Suprapubic skin (tissue), 4 donors: Measurements from ENCODE around the gene MLST8. TPM values are rescaled to one million over a fixed set of nuclear protein-coding genes. Genes with fewer than 3 reads are reported as not detected.

Source experiments
- DNase-seq, 2 donors: peaks; one replicate each; pipeline ENCODE4 v3.0.0-alpha.2; 2019; ENCODE audit warnings: low spot score in 2 of 2
- H3K27ac ChIP-seq: fragments of 200-600 bp; sonication (generic); one replicate; pipeline ENCODE4 v1.5.1; 2019
- H3K27me3 ChIP-seq: fragments of 200-600 bp; sonication (generic); one replicate; pipeline ENCODE4 v1.5.1; 2019
- H3K36me3 ChIP-seq: fragments of 200-600 bp; sonication (generic); one replicate; pipeline ENCODE4 v1.5.1; 2019
- H3K4me1 ChIP-seq: fragments of 200-600 bp; sonication (generic); one replicate; pipeline ENCODE4 v1.5.1; 2019
- H3K4me3 ChIP-seq: fragments of 200-600 bp; sonication (generic); one replicate; pipeline ENCODE4 v1.5.1; 2019; ENCODE audit warnings: mild to moderate bottlenecking
- H3K9me3 ChIP-seq: fragments of 200-600 bp; sonication (generic); one replicate; pipeline ENCODE4 v1.5.1; 2019
- EP300 ChIP-seq: sonication (generic); formaldehyde crosslinking; IDR thresholded peaks from one replicate; pipeline ENCODE4 v1.6.1; 2017; ENCODE audit warnings: antibody characterized with exemption
- POLR2A ChIP-seq, 2 donors: fragments of 450-650 bp; IDR thresholded peaks; one replicate each; pipeline ENCODE4 v1.6.1; 2017; ENCODE audit warnings: antibody characterized with exemption in 2 of 2, mild to moderate bottlenecking in 2 of 2, moderate library complexity in 2 of 2
- POLR2AphosphoS5 ChIP-seq, 3 donors: sonication (generic); formaldehyde crosslinking; IDR thresholded peaks; one replicate each; pipeline ENCODE4 v1.6.1; 2017; ENCODE audit warnings: antibody characterized with exemption in 3 of 3
- WGBS: methylation state at CpG from one replicate; pipeline ENCODE4 v1.1.5; 2018; 5-methylcytosine and 5-hydroxymethylcytosine counted together
- total RNA-seq, 4 donors: library from RNA; depleted of rRNA; stranded (reverse); fragments of >200 nt; gene quantifications; one replicate each; pipeline ENCODE4 v1.1.0, GENCODE V29; 2016
- TF ChIP-seq, protein P1 (sequence below), 2 donors: fragments of 200-600 bp in 1 of 2; fragments of 450-650 bp in 1 of 2; sonication (generic) in 1 of 2; IDR thresholded peaks; one replicate each; pipeline ENCODE4 v1.5.1; 2016 to 2019; ENCODE audit warnings: antibody characterized with exemption in 2 of 2, mild to moderate bottlenecking in 1 of 2, moderate library complexity in 1 of 2

MLST8 gene
- total RNA-seq, 4 donors from 2014 or later = 52.3 to 69.5 (median 55.1) TPM

DNA sequence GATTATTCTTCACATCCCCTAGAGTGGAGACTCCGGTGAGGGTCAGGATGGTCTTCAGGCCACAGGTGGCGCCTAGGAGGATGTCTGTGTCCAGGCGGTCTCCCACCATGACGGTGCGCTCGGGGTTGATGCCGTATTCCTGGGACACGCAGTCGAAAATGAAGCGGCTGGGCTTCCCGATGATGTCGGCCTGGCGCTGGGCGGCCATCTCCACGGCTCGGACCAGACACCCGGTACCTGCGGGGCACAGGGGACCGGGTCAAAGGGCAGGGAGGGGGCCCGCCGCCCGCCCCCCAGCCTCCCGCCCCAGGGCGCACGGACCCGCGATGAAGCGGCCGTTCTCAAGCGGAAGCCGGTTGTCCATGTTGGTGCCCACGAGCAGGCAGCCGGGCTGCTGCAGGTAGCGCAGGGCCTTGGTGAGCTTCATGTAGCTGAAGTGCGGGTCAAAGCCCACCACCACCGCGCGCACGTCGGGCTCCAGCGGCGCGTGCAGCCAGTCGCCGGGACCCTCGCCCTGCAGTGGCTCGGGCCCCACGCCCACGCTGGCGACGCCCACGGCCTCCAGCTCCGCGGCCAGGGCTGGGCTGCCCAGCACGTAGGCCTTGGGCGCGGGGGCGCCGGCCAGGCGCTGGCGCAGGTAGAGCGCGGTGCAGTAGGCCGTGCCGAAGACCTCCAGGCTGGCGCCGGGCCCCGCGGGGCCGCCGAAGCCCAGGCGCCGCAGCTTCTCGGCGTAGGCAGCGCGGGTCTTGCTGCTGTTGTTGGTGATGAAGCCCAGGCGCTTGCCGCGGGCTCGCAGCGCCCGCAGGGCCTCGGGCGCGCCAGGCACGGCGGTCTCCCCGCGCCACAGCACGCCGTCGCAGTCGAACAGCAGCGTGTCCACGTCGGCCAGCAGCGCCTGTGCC, 8.8 kb downstream of the MLST8 start:
- DNase-seq = no peak
- no peaks in the 10 kb centered on the region for H3K9me3 ChIP-seq
- peaks cover 12% of the 10 kb centered on the region for H3K36me3 ChIP-seq
- H3K4me3 ChIP-seq = peak overlapping the region; percentile 90
- peak overlapping the region; percentile 82 for H3K27ac ChIP-seq
- peak in 1 of 2 donors; percentile 32 for TF ChIP-seq POLR2A (IDR thresholded peaks at IDR 0.05)
- TF ChIP-seq, protein P1, sequence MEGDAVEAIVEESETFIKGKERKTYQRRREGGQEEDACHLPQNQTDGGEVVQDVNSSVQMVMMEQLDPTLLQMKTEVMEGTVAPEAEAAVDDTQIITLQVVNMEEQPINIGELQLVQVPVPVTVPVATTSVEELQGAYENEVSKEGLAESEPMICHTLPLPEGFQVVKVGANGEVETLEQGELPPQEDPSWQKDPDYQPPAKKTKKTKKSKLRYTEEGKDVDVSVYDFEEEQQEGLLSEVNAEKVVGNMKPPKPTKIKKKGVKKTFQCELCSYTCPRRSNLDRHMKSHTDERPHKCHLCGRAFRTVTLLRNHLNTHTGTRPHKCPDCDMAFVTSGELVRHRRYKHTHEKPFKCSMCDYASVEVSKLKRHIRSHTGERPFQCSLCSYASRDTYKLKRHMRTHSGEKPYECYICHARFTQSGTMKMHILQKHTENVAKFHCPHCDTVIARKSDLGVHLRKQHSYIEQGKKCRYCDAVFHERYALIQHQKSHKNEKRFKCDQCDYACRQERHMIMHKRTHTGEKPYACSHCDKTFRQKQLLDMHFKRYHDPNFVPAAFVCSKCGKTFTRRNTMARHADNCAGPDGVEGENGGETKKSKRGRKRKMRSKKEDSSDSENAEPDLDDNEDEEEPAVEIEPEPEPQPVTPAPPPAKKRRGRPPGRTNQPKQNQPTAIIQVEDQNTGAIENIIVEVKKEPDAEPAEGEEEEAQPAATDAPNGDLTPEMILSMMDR (IDR thresholded peaks at IDR 0.05) = no peak
- peaks cover 36% of the 10 kb centered on the region for H3K4me1 ChIP-seq
- WGBS = 4% methylated on average over 10 of the region's 98 CpGs
- H3K27me3 ChIP-seq = no peaks in the 10 kb centered on the region

GRCh38 chr16:2214719-2214968, 9.4 kb downstream of the MLST8 start, which contains the start of gene PGP:
TSS of gene PGP (minus strand) at chr16:2214840. CDS start at chr16:2214777, 63 bp downstream.
- Histone ChIP-seq H3K36me3 (peaks cover 6% of the 10 kb centered on the region), H3K4me1 (peaks cover 36% of the 10 kb centered on the region), H3K27me3 (no peaks in the 10 kb centered on the region), H3K9me3 (no peaks in the 10 kb centered on the region), H3K27ac (peak within 1 kb of the TSS; percentile 84), H3K4me3 (peak within 1 kb of the TSS; percentile 90)
- TF ChIP-seq EP300 (no peak), POLR2A (IDR thresholded peaks at IDR 0.05) (peak in 1 of 2 donors; percentile 10), POLR2AphosphoS5 (IDR thresholded peaks at IDR 0.05) (no peak)
- TF ChIP-seq, protein P1 (IDR thresholded peaks at IDR 0.05) = no peak
- no peak for DNase-seq
- no CpG with 5 or more reads among the region's 48 CpGs for WGBS

- TF ChIP-seq, protein P1 (IDR thresholded peaks at IDR 0.05) = no peak
- TF ChIP-seq POLR2A (IDR thresholded peaks at IDR 0.05) (no peak), EP300 (no peak), POLR2AphosphoS5 (IDR thresholded peaks at IDR 0.05) (no peak)
- H3K27ac ChIP-seq = no peak overlapping the region
- no peak overlapping the region for H3K4me3 ChIP-seq
- DNase-seq = no peak
- H3K4me1 ChIP-seq = peaks cover 36% of the 10 kb centered on the region
- WGBS = 94% methylated on average over 4 of the region's 4 CpGs
- no peaks in the 10 kb centered on the region for H3K36me3 ChIP-seq
- no peaks in the 10 kb centered on the region for H3K27me3 ChIP-seq
- H3K9me3 ChIP-seq = no peaks in the 10 kb centered on the region
Measured at GRCh38 chr16:2216330-2216729, 11.1 kb downstream of the MLST8 start.

DNA sequence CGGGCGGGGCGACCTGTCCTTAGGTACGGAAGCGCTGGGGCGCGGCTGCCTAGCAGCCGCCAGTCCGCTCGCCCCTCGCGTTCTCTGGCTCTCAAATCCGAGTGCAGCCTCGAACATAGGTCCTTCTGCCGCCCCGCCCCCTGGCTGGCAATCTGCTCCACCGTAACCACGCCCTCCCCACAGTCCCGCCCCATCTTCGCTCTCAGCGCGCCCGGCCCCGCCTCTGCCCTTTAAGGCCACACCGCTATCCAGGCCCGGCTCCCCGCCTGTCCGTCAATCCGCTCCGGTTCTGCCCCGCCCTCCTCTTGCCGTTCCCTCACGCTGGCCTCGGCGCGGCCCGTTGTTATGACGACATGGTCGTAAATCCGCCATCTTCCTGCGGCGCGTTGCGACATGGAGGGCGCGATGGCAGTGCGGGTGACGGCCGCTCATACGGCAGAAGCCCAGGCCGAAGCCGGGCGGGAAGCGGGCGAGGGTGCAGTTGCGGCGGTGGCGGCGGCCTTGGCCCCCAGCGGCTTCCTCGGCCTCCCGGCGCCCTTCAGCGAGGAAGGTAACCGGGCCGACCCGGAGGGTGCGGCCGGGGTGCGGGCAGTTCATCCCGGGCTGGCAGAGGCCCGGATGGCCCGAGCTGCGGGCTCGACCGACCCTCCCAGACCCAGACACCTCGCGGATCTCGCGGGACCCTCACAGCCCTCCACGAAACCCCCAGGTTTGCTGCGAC, 18.1 kb downstream of the MLST8 start, which contains the start of gene E4F1:
Gene E4F1 (plus strand): TSS at position 371 of the 721 bp plus-strand sequence. CDS start 23 bp downstream, at position 394.
- peaks cover 31% of the 10 kb centered on the region for H3K4me1 ChIP-seq
- no peaks in the 10 kb centered on the region for H3K9me3 ChIP-seq
- peak; percentile 100 for DNase-seq
- no peak for TF ChIP-seq EP300
- TF ChIP-seq POLR2AphosphoS5 (IDR thresholded peaks at IDR 0.05) = peak; percentile 91 to 99 (median 92)
- TF ChIP-seq, protein P1 (IDR thresholded peaks at IDR 0.05) = no peak
- peak; percentile 76 to 80 for TF ChIP-seq POLR2A (IDR thresholded peaks at IDR 0.05)
- peak within 1 kb of the TSS; percentile 95 for H3K4me3 ChIP-seq
- H3K36me3 ChIP-seq = peaks cover 3% of the 10 kb centered on the region
- H3K27ac ChIP-seq = peak within 1 kb of the TSS; percentile 91
- WGBS = under 1% methylated on average over 30 of the region's 82 CpGs
- H3K27me3 ChIP-seq = no peaks in the 10 kb centered on the region
